NT2/D1 (cell line): ENCODE data around the gene EGFLAM.

Experiments used
- DNase-seq: peaks from one replicate; pipeline ENCODE4 v3.0.0-alpha.2; 2011; ENCODE audit warnings: low read depth, low spot score
- H3K27me3 ChIP-seq: 2 replicates; pipeline ENCODE4 v1.6.0; 2011; ENCODE audit warnings: mild to moderate bottlenecking; ENCODE audit not compliant: insufficient read length, insufficient read depth
- H3K36me3 ChIP-seq: 2 replicates; pipeline ENCODE4 v1.6.1; 2011; ENCODE audit warnings: mild to moderate bottlenecking, low read length, mixed read lengths; ENCODE audit not compliant: insufficient read depth, insufficient read length
- H3K4me1 ChIP-seq: 2 replicates; pipeline ENCODE4 v1.5.1; 2011; ENCODE audit not compliant: insufficient read depth, insufficient read length
- H3K4me3 ChIP-seq: 2 replicates; pipeline ENCODE4 v1.5.1; 2011; ENCODE audit warnings: low read depth; ENCODE audit not compliant: insufficient read length
- H3K9ac ChIP-seq: 2 replicates; pipeline ENCODE4 v1.6.0; 2011; ENCODE audit warnings: low read depth; ENCODE audit not compliant: insufficient read length
- H3K9me3 ChIP-seq: 2 replicates; pipeline ENCODE4 v1.5.1; 2011; ENCODE audit warnings: mild to moderate bottlenecking, low read length; ENCODE audit not compliant: insufficient read depth
- SUZ12 ChIP-seq: IDR thresholded peaks from 2 replicates; pipeline ENCODE4 v1.6.1; 2011; ENCODE audit not compliant: insufficient read length, insufficient read depth; ENCODE audit errors: extremely low read depth
- YY1 ChIP-seq: IDR thresholded peaks from 2 replicates; pipeline ENCODE4 v1.6.1; 2011; ENCODE audit not compliant: insufficient read length, insufficient read depth
- ZNF274 ChIP-seq: IDR thresholded peaks from 2 replicates; pipeline ENCODE4 v1.6.1; 2011; ENCODE audit warnings: mild to moderate bottlenecking, low read depth, low read length

Gene EGFLAM

GRCh38 chr5:38379350-38379937 is 121.1 kb downstream of the EGFLAM start:
- DNase-seq: peak; percentile 13
- H3K4me1 ChIP-seq: no peaks in the 10 kb centered on the region
- no peaks in the 10 kb centered on the region for H3K36me3 ChIP-seq
- no peak overlapping the region for H3K9ac ChIP-seq
- H3K27me3 ChIP-seq: no peaks in the 10 kb centered on the region
- no peak overlapping the region for H3K4me3 ChIP-seq
- TF ChIP-seq SUZ12: no peak
- TF ChIP-seq YY1: no peak
- no peak for TF ChIP-seq ZNF274
- no peaks in the 10 kb centered on the region for H3K9me3 ChIP-seq

- H3K27me3 ChIP-seq: no peaks in the 10 kb centered on the region
- H3K36me3 ChIP-seq: no peaks in the 10 kb centered on the region
- TF ChIP-seq SUZ12: no peak
- TF ChIP-seq ZNF274: no peak
- TF ChIP-seq YY1: no peak
- H3K9me3 ChIP-seq: no peaks in the 10 kb centered on the region
- H3K4me3 ChIP-seq: no peak overlapping the region
- H3K9ac ChIP-seq: no peak overlapping the region
- no peak for DNase-seq
- H3K4me1 ChIP-seq: no peaks in the 10 kb centered on the region
Observed at GRCh38 chr5:38380537-38380936, 122.2 kb downstream of the EGFLAM start.

GRCh38 chr5:38381361-38381760 is 123.0 kb downstream of the EGFLAM start:
- DNase-seq: no peak
- Histone ChIP-seq H3K36me3 (no peaks in the 10 kb centered on the region), H3K9me3 (no peaks in the 10 kb centered on the region), H3K9ac (no peak overlapping the region), H3K4me3 (no peak overlapping the region), H3K27me3 (no peaks in the 10 kb centered on the region), H3K4me1 (no peaks in the 10 kb centered on the region)
- no peak for TF ChIP-seq ZNF274
- no peak for TF ChIP-seq SUZ12
- TF ChIP-seq YY1: no peak

GRCh38 chr5:38382898-38383297 is 124.5 kb downstream of the EGFLAM start:
- H3K9me3 ChIP-seq: no peaks in the 10 kb centered on the region
- no peaks in the 10 kb centered on the region for H3K27me3 ChIP-seq
- TF ChIP-seq YY1 (no peak), ZNF274 (no peak), SUZ12 (no peak)
- no peaks in the 10 kb centered on the region for H3K36me3 ChIP-seq
- no peak overlapping the region for H3K4me3 ChIP-seq
- DNase-seq: peak; percentile 61
- no peak overlapping the region for H3K9ac ChIP-seq
- H3K4me1 ChIP-seq: no peaks in the 10 kb centered on the region

- no peaks in the 10 kb centered on the region for H3K27me3 ChIP-seq
- no peaks in the 10 kb centered on the region for H3K4me1 ChIP-seq
- no peak overlapping the region for H3K4me3 ChIP-seq
- no peak for DNase-seq
- H3K9ac ChIP-seq: no peak overlapping the region
- H3K9me3 ChIP-seq: no peaks in the 10 kb centered on the region
- H3K36me3 ChIP-seq: no peaks in the 10 kb centered on the region
- TF ChIP-seq YY1 (no peak), SUZ12 (no peak), ZNF274 (no peak)
Observed at GRCh38 chr5:38383701-38384100, 125.3 kb downstream of the EGFLAM start.

- H3K36me3 ChIP-seq: no peaks in the 10 kb centered on the region
- no peak overlapping the region for H3K9ac ChIP-seq
- no peaks in the 10 kb centered on the region for H3K27me3 ChIP-seq
- DNase-seq: no peak
- H3K4me3 ChIP-seq: no peak overlapping the region
- H3K9me3 ChIP-seq: no peaks in the 10 kb centered on the region
- TF ChIP-seq ZNF274: no peak
- no peak for TF ChIP-seq SUZ12
- TF ChIP-seq YY1: no peak
- H3K4me1 ChIP-seq: no peaks in the 10 kb centered on the region
Observed at GRCh38 chr5:38384396-38384795, 126.0 kb downstream of the EGFLAM start.

GRCh38 chr5:38387161-38387560 is 128.8 kb downstream of the EGFLAM start:
- H3K4me3 ChIP-seq: no peak overlapping the region
- H3K36me3 ChIP-seq: no peaks in the 10 kb centered on the region
- H3K9me3 ChIP-seq: no peaks in the 10 kb centered on the region
- no peaks in the 10 kb centered on the region for H3K4me1 ChIP-seq
- no peak for TF ChIP-seq ZNF274
- no peak for TF ChIP-seq YY1
- TF ChIP-seq SUZ12: no peak
- no peak for DNase-seq
- H3K9ac ChIP-seq: no peak overlapping the region
- no peaks in the 10 kb centered on the region for H3K27me3 ChIP-seq
